Activated T-helper 1 cell treated with anti-CD3 and anti-CD28 coated beads, Interleukin-12 subunit alpha, Interleukin-12 subunit beta, Interleukin-2, Interleukin-4 antibody, amounts not matched to agents 30 ng/mL and 10 ng/mL and 1 ng/mL, durations not matched to agents 14 hours and 24 hours and 36 hours (primary cell): Measurements from ENCODE around the gene AFF1. TPM values are rescaled to one million over a fixed set of nuclear protein-coding genes. Genes with fewer than 3 reads are reported as not detected.
"Not testable (repeated sequence)": the region's sequence is repeated elsewhere in the genome, so short reads cannot be mapped to it uniquely, and the experiment has no call there.

Experiments used
- DNase-seq: peaks from one replicate; pipeline ENCODE4 v3.0.0; 2021; ENCODE audit warnings: low spot score
- H3K27ac Mint-ChIP-seq: one replicate; pipeline ENCODE4 v1.8.0; 2021; ENCODE audit warnings: mild to moderate bottlenecking, mixed read lengths
- H3K27me3 Mint-ChIP-seq: one replicate; pipeline ENCODE4 v1.8.0; 2022; ENCODE audit warnings: mild to moderate bottlenecking, moderate library complexity, mixed read lengths; ENCODE audit not compliant: insufficient read depth
- H3K36me3 Mint-ChIP-seq: one replicate; pipeline ENCODE4 v1.8.0; 2021; ENCODE audit warnings: low read depth, mixed read lengths
- H3K4me1 Mint-ChIP-seq: one replicate; pipeline ENCODE4 v1.8.0; 2021; ENCODE audit warnings: low read depth, mixed read lengths
- H3K4me3 Mint-ChIP-seq: one replicate; pipeline ENCODE4 v1.8.0; 2021; ENCODE audit warnings: mild to moderate bottlenecking, moderate library complexity, mixed read lengths
- H3K9me3 Mint-ChIP-seq: one replicate; pipeline ENCODE4 v1.8.0; 2021; ENCODE audit warnings: mixed read lengths
- intact Hi-C: fragments of 100-400 bp; cut with micrococcal nuclease; formaldehyde crosslinking; loops from one replicate; pipeline ENCODE4 v1.15.1; 2024
- total RNA-seq: library from RNA; stranded (reverse); gene quantifications from 2 replicates; pipeline ENCODE4 v1.2.3, GENCODE V29; 2022

Gene AFF1
- total RNA-seq, 1 donor from 2014 or later, result 47.0 TPM

- no peak for DNase-seq
Measured at GRCh38 chr4:87074121-87074488, 139.3 kb downstream of the AFF1 start.

GRCh38 chr4:87075876-87076275 lies 141.1 kb downstream of the AFF1 start:
- H3K27ac Mint-ChIP-seq, result no peak overlapping the region
- H3K27me3 Mint-ChIP-seq, result no peaks in the 10 kb centered on the region
- H3K4me1 Mint-ChIP-seq, result peaks cover 48% of the 10 kb centered on the region
- intact Hi-C loops, result no loop called here
- DNase-seq, result no peak
- no peak overlapping the region for H3K4me3 Mint-ChIP-seq
- H3K9me3 Mint-ChIP-seq, result no peaks in the 10 kb centered on the region
- H3K36me3 Mint-ChIP-seq, result peaks cover 14% of the 10 kb centered on the region

More at GRCh38 chr4:87074121-87074488, 139.3 kb downstream of the AFF1 start:
- intact Hi-C loops, result loop anchor here (1.0 kb wide), 2 partner anchors 8 to 138 kb away; no protein-coding TSS in a partner anchor
- Mint-ChIP-seq H3K36me3 (peaks cover 14% of the 10 kb centered on the region), H3K27ac (peak overlapping the region; percentile 78), H3K4me1 (peaks cover 37% of the 10 kb centered on the region), H3K27me3 (no peaks in the 10 kb centered on the region), H3K9me3 (no peaks in the 10 kb centered on the region), H3K4me3 (peak overlapping the region; percentile 77)

- Mint-ChIP-seq H3K9me3 (no peaks in the 10 kb centered on the region), H3K27ac (no peak overlapping the region), H3K4me1 (peaks cover 48% of the 10 kb centered on the region), H3K27me3 (no peaks in the 10 kb centered on the region), H3K36me3 (peaks cover 20% of the 10 kb centered on the region), H3K4me3 (no peak overlapping the region)
- intact Hi-C loops, result no loop called here
- DNase-seq, result no peak
Measured at GRCh38 chr4:87076690-87077358, 142.0 kb downstream of the AFF1 start.

GRCh38 chr4:87077914-87078585 lies 143.2 kb downstream of the AFF1 start:
- peaks cover 43% of the 10 kb centered on the region for H3K4me1 Mint-ChIP-seq

GRCh38 chr4:87078987-87079486 lies 144.2 kb downstream of the AFF1 start:
- intact Hi-C loops, result no loop called here
- Mint-ChIP-seq H3K4me3 (no peak overlapping the region), H3K36me3 (peaks cover 18% of the 10 kb centered on the region), H3K27me3 (no peaks in the 10 kb centered on the region), H3K27ac (no peak overlapping the region), H3K9me3 (no peaks in the 10 kb centered on the region), H3K4me1 (peaks cover 38% of the 10 kb centered on the region)
- DNase-seq, result no peak

More at GRCh38 chr4:87077914-87078585, 143.2 kb downstream of the AFF1 start:
- intact Hi-C loops, result no loop called here
- Mint-ChIP-seq H3K4me3 (no peak overlapping the region), H3K36me3 (peaks cover 20% of the 10 kb centered on the region), H3K9me3 (no peaks in the 10 kb centered on the region), H3K27me3 (no peaks in the 10 kb centered on the region), H3K27ac (no peak overlapping the region)
- DNase-seq, result no peak

- peaks cover 22% of the 10 kb centered on the region for H3K36me3 Mint-ChIP-seq
- intact Hi-C loops, result no loop called here
- DNase-seq, result no peak
- H3K27ac Mint-ChIP-seq, result no peak overlapping the region
- H3K4me1 Mint-ChIP-seq, result peaks cover 40% of the 10 kb centered on the region
- no peaks in the 10 kb centered on the region for H3K9me3 Mint-ChIP-seq
- no peaks in the 10 kb centered on the region for H3K27me3 Mint-ChIP-seq
- H3K4me3 Mint-ChIP-seq, result no peak overlapping the region
Measured at GRCh38 chr4:87079967-87080366, 145.2 kb downstream of the AFF1 start.

- no peak for DNase-seq
- Mint-ChIP-seq H3K27ac (no peak overlapping the region), H3K4me3 (no peak overlapping the region), H3K27me3 (no peaks in the 10 kb centered on the region), H3K4me1 (peaks cover 38% of the 10 kb centered on the region), H3K9me3 (no peaks in the 10 kb centered on the region), H3K36me3 (peaks cover 20% of the 10 kb centered on the region)
- intact Hi-C loops, result no loop called here
Measured at GRCh38 chr4:87080462-87080861, 145.7 kb downstream of the AFF1 start.

GRCh38 chr4:87081826-87082225 lies 147.0 kb downstream of the AFF1 start:
- no peak overlapping the region for H3K27ac Mint-ChIP-seq
- H3K4me1 Mint-ChIP-seq, result peaks cover 30% of the 10 kb centered on the region
- H3K9me3 Mint-ChIP-seq, result no peaks in the 10 kb centered on the region
- no peaks in the 10 kb centered on the region for H3K27me3 Mint-ChIP-seq
- H3K4me3 Mint-ChIP-seq, result no peak overlapping the region
- DNase-seq, result no peak
- H3K36me3 Mint-ChIP-seq, result peaks cover 14% of the 10 kb centered on the region
- intact Hi-C loops, result no loop called here

- H3K4me1 Mint-ChIP-seq, result peaks cover 28% of the 10 kb centered on the region
- H3K9me3 Mint-ChIP-seq, intact Hi-C loops: not testable (repeated sequence)
Measured at GRCh38 chr4:87085732-87086131, 150.9 kb downstream of the AFF1 start.

GRCh38 chr4:87086143-87086805 lies 151.5 kb downstream of the AFF1 start:
- Mint-ChIP-seq H3K4me3 (no peak overlapping the region), H3K27me3 (no peaks in the 10 kb centered on the region), H3K9me3 (no peaks in the 10 kb centered on the region), H3K36me3 (peaks cover 17% of the 10 kb centered on the region), H3K4me1 (peaks cover 26% of the 10 kb centered on the region), H3K27ac (no peak overlapping the region)
- DNase-seq, result no peak
- intact Hi-C loops, result no loop called here

More at GRCh38 chr4:87085732-87086131, 150.9 kb downstream of the AFF1 start:
- H3K27me3 Mint-ChIP-seq, H3K27ac Mint-ChIP-seq, DNase-seq, H3K4me3 Mint-ChIP-seq: not testable (repeated sequence)
- H3K36me3 Mint-ChIP-seq, result peaks cover 19% of the 10 kb centered on the region

- Mint-ChIP-seq H3K27ac (no peak overlapping the region), H3K9me3 (no peaks in the 10 kb centered on the region), H3K27me3 (no peaks in the 10 kb centered on the region), H3K36me3 (peaks cover 12% of the 10 kb centered on the region), H3K4me1 (peaks cover 26% of the 10 kb centered on the region), H3K4me3 (no peak overlapping the region)
- intact Hi-C loops, result no loop called here
- no peak for DNase-seq
Measured at GRCh38 chr4:87087015-87087414, 152.2 kb downstream of the AFF1 start.

GRCh38 chr4:87087420-87087819 lies 152.6 kb downstream of the AFF1 start:
- intact Hi-C loops, result no loop called here
- peaks cover 27% of the 10 kb centered on the region for H3K4me1 Mint-ChIP-seq

GRCh38 chr4:87088186-87088585 lies 153.4 kb downstream of the AFF1 start:
- Mint-ChIP-seq H3K36me3 (peaks cover 15% of the 10 kb centered on the region), H3K9me3 (no peaks in the 10 kb centered on the region), H3K4me1 (peaks cover 34% of the 10 kb centered on the region), H3K4me3 (no peak overlapping the region), H3K27me3 (no peaks in the 10 kb centered on the region), H3K27ac (no peak overlapping the region)
- intact Hi-C loops, result no loop called here
- DNase-seq, result no peak

More at GRCh38 chr4:87087420-87087819, 152.6 kb downstream of the AFF1 start:
- Mint-ChIP-seq H3K4me3 (no peak overlapping the region), H3K27ac (no peak overlapping the region), H3K27me3 (no peaks in the 10 kb centered on the region), H3K9me3 (no peaks in the 10 kb centered on the region), H3K36me3 (peaks cover 13% of the 10 kb centered on the region)
- no peak for DNase-seq
